Left colon (tissue), 2 donors: ENCODE results near the gene PNPLA7. TPM values are rescaled to one million over a fixed set of nuclear protein-coding genes. Genes with fewer than 3 reads are reported as not detected.
A peak's percentile ranks its signal among the peaks of the same experiment; 100 is the strongest.
"Not testable (repeated sequence)": the region's sequence is repeated elsewhere in the genome, so short reads cannot be mapped to it uniquely, and the experiment has no call there.

Experiments used
- ATAC-seq: fragments of 200-7000 bp; cut with Tn5 transposase; one replicate; pipeline ENCODE4 v1.9.1; 2020; ENCODE audit warnings: mild to moderate bottlenecking, moderate library complexity
- DNase-seq, 2 donors: peaks; one replicate each; pipeline ENCODE4 v3.0.0-alpha.2; 2020
- intact Hi-C, 2 donors: fragments of 100-400 bp; cut with DNase I in 1 of 2; cut with micrococcal nuclease in 1 of 2; formaldehyde crosslinking; loops; one replicate each; pipeline versions ENCODE4 v1.11.2 to v1.14.0; 2022; cut with DNase I, micrococcal nuclease
- total RNA-seq, 2 donors: library from RNA; stranded (reverse); fragmentation: NEBNext Ultra II Directional; extraction: Animal tissue kit (Norgen Biotek cat#: 25700); gene quantifications; one replicate each; pipeline ENCODE4 v1.2.1, GENCODE V29; 2021
- donor health status: DM: no; HTN: no; CAD: no.
- donor health status: DM: yes; HTN: yes; CAD: no.

The PNPLA7 gene
- total RNA-seq, 2 donors from 2014 or later = 18.4 to 22.4 TPM

DNA sequence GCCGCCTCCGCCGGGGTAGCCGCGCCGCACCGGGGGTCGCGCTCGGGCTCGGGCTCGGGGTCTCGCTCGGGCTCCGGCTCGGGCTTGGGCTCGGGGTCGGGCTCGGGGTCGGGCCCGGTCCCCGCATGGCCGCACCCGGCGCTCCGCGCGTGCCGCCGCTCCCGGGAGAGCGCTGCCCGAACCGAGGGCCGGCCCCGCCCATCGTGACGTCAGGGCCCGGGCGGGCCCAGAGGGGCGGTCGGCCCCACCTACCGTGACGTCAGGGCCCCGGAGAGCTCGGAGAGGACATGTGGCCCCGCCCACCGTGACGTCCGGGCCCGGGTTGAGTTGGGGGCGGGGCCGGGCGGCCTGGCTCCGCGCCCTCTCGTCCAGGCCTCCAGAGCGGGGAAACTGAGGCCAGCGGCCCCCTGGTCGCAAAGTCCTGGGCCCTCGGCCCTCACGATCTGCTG, 91.0 kb downstream of the PNPLA7 start, which contains the start of gene NSMF:
NSMF (minus strand) TSS at position 183 of the 449 bp plus-strand sequence. CDS start 232 bp downstream, outside the sequence.
- intact Hi-C loops = no loop called here
- ATAC-seq = peak; percentile 77
- peak; percentile 91 to 98 for DNase-seq

GRCh38 chr9:137458194-137459151, 91.7 kb downstream of the PNPLA7 start:
- intact Hi-C loops = no loop called here
- peak; percentile 20 for ATAC-seq
- DNase-seq = peak; percentile 40 to 61

DNA sequence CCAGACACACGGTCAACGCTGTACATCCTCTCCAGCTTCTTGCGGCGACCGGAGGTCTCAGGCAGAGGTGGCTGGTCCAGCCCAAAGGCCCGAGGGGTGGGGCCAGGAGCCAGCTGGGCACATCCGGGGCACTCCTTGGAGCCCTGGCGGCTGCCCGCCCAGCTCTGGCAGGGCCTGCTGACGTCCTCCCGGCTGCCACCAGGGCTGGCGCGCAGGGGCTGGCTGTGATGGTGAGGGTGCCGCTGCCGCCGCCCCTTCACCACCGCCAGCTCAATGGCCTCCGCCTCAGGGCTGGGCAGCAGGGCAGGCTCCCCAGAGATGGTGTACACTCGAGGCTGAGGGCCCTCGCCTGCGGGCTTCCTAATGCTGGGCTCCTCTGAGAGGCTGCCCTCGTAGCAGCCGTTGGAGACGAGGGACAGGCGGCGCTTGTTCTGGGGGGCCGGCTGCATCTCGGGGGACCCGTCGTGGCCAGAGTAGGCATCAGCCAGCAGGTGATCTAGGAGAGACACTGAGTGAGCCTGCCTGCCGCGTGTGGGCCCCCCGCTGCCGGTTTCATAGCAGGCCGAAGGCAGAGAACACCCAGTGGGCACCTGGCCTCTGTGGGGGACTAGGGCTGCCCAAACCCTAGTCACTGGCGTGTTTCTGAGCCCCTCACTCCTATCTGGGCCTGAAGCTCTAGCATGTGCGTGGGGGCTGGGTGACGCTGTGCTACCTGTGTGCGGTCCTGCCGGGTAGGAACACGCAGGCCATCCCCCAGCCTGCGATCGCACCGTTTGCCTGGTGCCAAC, 92.6 kb downstream of the PNPLA7 start:
- no peak for ATAC-seq
- intact Hi-C loops = no loop called here
- peak in 1 of 2 donors; percentile 28 for DNase-seq

DNA sequence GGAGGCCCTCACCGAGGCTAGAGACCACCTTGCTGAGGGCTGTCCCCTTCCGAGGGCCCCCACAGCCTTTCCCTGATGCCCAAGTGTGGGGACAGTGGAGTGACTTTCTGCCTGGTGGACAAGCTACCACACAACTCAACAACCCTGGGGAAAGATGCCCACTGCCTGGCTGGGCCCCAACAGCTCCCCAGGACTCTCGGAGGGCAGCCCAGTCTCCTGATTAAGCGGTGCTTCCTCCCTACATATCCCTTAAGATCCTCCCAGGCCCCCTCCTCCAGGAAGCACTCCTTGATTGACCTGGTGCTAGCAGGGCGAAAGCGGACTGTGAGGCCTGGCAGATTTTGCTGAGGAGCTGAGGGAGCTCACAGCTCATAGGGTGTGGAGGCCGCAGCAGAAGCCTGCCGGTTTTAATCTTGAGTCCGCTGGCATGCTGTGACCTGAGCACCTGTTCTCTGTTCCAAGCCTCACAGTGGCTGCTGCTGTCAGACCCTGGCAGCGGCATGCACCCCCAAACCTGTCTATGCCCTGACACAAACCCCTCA, 93.3 kb downstream of the PNPLA7 start:
- intact Hi-C loops = no loop called here
- DNase-seq = peak in 1 of 2 donors; percentile 28

DNA sequence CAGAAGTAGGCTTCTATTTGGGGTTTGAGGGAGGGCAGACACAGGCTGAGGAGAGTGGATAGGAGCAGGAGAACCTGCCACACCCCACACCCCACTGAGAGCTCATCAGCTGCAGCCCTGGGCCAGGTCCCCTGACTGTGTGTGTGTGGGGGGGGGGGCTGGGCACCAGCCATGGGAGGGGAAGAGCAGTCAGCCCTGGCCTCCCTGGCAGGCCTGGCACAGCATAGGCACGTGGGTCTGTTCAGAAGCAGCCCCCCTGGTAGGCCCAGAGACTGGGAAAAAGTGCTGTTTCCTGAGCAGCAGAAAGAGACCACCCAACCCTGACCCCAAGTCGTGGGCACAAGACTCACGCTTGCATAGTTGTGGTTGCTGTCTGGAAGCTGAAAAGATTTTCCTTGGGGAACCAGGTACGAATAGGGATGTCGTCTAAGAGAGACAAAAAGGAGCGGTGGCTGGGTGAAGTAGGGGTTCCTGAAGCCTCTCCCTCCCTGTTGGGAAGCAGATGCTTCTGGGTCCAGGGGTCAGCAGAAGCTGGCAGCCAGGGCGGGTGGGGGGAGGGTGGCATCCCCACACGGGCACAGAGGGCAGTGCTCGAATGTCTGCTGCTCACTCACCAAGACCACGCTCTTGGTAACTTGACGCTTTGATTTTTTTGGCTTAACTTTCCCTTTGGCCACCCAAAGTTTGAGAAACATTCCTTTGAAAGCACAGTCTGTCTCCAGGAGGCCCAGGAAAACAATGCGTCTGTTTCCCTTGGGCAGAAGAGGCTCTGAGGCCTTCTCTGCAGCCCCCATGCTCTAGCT, 93.9 kb downstream of the PNPLA7 start:
- ATAC-seq (no peak), DNase-seq (peak in 1 of 2 donors; percentile 23)
- intact Hi-C loops = no loop called here

More for the DNA sequence above, 93.3 kb downstream of the PNPLA7 start:
- ATAC-seq = no peak

- ATAC-seq (no peak), DNase-seq (peak in 1 of 2 donors; percentile 25)
- intact Hi-C loops = no loop called here
Observed at GRCh38 chr9:137455359-137455991, 94.7 kb downstream of the PNPLA7 start.

GRCh38 chr9:137454597-137455358, 95.4 kb downstream of the PNPLA7 start:
- intact Hi-C loops = no loop called here
- ATAC-seq = peak; percentile 67
- DNase-seq = peak; percentile 72 to 74

DNA sequence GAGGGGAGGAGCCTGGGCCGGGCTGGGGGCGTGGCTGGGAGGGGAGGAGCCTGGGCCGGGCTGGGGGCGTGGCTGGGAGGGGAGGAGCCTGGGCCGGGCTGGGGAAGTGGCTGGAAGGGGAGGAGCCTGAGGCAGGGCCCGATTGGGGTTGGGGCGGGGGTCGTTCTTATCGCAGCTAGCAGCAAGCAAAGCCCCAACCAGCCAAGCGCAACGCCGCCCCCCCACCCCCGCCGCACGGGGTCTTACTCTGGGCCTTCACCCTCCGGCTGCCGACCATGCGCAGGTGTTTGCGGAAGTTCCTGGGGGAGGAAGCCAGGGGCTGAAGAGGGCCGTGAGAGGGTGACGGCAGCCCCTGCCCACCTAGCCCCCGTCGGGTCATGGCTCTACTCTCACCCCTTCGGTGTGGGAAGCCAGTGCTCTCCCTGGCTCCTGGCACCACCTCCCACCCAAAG, 96.0 kb downstream of the PNPLA7 start:
- DNase-seq (peak; percentile 83 to 85), ATAC-seq (peak; percentile 63)
- intact Hi-C loops = no loop called here

DNA sequence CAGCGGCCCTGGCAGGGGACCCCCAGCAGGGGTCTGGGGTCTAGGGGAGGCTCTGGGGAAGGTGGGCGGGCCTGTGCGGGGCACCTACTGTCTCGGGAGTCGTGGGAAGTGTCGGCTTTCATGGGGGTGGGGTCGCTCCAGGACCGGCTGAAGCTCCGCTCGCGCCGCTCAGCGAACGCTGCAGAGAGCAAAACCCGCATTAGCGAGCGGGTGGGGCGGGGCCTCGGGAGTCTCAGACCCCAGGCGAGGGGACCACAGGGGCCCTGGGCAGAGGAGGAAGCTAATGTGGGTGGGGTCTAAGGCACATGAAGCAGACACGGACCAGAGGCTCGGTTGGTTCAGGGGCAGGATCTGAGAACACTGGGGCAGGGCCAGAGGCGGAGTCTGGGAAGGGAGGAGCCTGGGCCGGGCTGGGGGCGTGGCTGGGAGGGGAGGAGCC, 96.5 kb downstream of the PNPLA7 start:
- DNase-seq (peak; percentile 84 to 89), ATAC-seq (peak; percentile 67)
- intact Hi-C loops = no loop called here

DNA sequence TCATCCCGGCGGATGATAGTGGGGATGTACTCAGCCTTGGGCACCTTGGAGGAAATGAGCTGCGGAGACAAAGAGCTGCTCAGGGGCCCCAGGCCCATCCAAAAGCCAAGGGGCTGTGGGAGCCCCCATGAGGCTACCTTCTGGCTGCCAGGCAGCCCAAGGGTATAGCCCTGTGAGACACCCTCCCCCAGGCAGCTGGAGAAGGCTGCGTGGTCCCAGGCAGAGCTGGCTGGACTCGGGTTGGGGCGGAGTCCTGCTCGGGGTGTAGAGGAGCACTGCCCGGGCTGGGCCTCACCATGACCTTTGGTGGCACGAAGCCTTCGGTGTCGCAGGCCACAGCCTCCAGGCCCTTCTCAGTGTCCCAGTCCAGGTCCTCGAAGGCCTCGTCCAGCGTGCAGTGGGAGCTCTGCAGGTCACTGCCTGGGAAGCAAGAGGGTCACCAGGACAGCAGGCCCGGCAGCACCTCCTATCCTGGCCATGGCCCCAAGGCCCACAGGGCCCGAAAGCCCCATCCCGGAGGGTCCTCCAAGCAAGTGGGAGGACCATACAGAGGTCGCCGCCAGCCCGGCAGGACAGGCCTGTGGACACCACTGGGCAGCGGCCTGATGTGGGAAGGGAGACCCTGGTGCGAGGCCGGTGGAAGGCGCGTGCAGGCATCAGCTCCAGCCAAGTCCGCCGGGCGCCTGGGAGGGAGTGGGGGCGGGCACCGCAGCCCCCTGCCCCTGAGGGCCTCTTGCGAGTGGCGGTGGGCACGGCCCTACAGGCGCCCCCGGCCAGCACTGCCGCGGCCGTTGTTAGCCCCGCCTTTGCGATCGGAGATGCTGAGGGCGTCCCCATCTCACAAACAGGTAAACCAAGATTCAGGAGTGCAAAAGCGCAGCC, 97.2 kb downstream of the PNPLA7 start:
- intact Hi-C loops = no loop called here
- ATAC-seq (no peak), DNase-seq (peak; percentile 40 to 49)

- DNase-seq = peak; percentile 18 to 33
- intact Hi-C loops = no loop called here
- no peak for ATAC-seq
Observed at GRCh38 chr9:137452006-137452760, 98.0 kb downstream of the PNPLA7 start.

DNA sequence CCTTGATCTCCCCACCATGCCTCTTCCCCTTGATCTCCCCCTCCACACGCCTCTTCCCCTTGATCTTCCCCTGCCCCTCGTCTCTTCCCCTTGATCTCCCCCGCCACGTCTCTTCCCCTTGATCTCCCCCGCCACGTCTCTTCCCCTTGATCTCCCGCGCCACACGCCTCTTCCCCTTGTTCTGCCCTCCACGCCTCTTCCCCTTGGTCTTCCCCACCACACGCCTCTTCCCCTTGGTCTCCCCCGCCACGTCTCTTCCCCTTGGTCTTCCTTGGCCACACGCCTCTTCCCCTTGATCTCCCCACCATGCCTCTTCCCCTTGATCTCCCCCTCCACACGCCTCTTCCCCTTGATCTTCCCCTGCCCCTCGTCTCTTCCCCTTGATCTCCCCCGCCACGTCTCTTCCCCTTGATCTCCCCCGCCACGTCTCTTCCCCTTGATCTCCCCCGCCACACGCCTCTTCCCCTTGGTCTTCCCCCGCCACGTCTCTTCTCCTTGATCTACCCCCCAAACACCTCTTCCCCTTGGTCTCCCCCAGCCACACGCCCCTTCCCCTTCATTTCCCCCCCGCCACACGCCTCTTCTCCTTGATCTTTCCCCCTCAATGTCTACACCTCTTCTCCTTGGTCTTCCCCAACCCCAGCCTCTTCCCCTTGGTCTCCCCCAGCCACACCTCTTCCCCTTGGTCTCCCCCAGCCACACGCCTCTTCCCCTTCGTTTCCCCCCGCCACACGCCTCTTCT, 98.8 kb downstream of the PNPLA7 start:
- ATAC-seq, intact Hi-C loops, DNase-seq: not testable (repeated sequence)

- intact Hi-C loops, ATAC-seq: not testable (repeated sequence)
- peak in 1 of 2 donors; percentile 27 for DNase-seq
Observed at GRCh38 chr9:137450539-137451222, 99.5 kb downstream of the PNPLA7 start.

GRCh38 chr9:137449931-137450538, 100.2 kb downstream of the PNPLA7 start:
- intact Hi-C loops = no loop called here

More at GRCh38 chr9:137449931-137450538, 100.2 kb downstream of the PNPLA7 start:
- ATAC-seq (no peak), DNase-seq (peak in 1 of 2 donors; percentile 23)
